ENCODE results near the gene IGDCC3.

Gene IGDCC3

GRCh38 chr15:65292938-65293518 lies 84.8 kb downstream of the IGDCC3 start:
- no peak for DNase-seq (ENCODE audit: low spot score)

- no peak for DNase-seq (ENCODE audit: low spot score)
Measured at GRCh38 chr15:65290228-65290627, 87.6 kb downstream of the IGDCC3 start.

- DNase-seq (ENCODE audit: low spot score) = no peak
Measured at GRCh38 chr15:65289261-65289854, 88.4 kb downstream of the IGDCC3 start.

DNA sequence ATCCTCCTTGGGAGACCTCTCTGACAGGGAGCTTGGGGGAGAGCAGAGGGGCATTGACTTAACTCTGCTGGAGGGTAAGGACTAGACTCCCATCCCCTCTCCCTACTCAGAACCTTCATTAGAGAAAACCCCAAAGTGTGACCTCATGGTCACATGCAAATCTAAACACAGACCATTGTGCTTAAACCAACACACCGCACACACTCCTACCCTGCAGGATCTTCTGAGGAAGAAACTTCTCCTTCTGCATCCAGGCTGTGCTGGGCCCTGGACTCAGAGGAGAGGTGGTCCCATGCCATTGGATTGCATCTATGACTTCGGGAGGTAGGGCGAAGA lies 90.3 kb downstream of the IGDCC3 start:
- no peak for DNase-seq (ENCODE audit: low spot score)

DNA sequence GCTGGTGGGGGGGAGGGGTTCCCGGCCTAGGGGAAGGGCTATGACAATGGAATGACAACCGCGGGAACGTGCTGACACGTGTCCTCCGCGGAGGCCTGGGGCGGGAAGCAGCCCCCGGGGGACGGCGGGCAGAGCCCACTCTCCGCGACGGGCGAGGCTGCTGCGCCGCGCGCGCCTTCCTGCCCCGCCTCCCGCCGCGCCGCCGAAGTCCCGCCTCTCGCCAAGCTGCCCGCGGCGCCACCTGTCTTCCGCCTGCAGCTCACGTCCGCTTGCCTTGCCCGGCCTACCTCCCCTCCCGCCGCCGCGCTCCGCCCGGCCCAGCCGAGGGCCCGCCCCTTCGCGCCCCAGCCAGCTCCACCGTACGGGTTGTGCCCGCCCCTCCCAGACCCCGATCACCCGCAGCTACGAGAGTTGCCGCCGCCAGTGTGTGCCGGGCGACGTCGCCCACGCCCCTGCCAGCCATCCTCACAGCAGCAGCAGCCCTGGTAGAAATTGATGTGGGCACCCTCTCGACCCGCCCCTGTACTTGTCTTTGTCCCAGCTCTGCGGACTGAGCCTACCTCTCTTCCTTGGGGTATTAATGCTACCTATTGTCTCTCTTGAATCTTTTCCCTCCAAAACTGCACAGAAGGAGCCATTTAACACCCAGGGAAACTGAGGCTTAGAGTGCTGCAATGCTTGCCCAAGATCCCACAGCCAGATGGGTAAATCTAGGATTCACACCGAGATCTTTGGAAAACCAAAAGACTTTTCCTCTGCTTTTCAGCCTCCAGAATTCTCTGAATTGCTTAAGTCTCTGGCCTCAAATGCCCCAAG lies 90.9 kb downstream of the IGDCC3 start, which contains the start of gene PARP16:
Gene PARP16 (minus strand): TSS at position 180 of the 816 bp plus-strand sequence. CDS start 457 bp downstream, outside the sequence.
- peak; percentile 91 for DNase-seq (ENCODE audit: low spot score)

GRCh38 chr15:65286069-65286703 lies 91.6 kb downstream of the IGDCC3 start:
- DNase-seq (ENCODE audit: low spot score) = peak; percentile 71

- no peak for DNase-seq (ENCODE audit: low spot score)
Measured at GRCh38 chr15:65285291-65286068, 92.3 kb downstream of the IGDCC3 start.

DNA sequence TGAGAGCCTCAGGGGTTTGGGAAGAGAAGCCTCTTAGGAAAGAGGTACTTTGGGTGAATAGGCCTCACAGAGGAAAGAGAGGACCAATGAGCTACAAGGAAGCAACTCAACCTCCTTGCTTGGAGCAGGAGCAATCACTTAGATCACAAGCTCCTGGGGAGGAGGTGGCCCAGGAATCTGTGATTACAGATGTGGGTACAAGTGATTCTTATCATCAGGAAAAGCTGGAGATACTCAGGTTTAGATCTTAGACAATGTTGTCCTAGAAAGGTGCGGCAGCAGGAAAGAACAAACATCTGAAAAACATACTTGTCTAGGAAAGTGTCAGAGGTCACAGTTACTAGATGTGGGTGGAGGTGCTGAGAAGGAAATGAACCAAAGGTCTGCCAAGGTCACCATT lies 99.3 kb downstream of the IGDCC3 start:
- DNase-seq (ENCODE audit: low spot score) = no peak

All from left forelimb (tissue), 1 donor.